Type B pancreatic cell (in vitro differentiated cells): ENCODE data around the gene VSIG4. TPM values are rescaled to one million over a fixed set of nuclear protein-coding genes. Genes with fewer than 3 reads are reported as not detected.

Experiments
- DNase-seq: peaks from one replicate; pipeline ENCODE4 v3.0.0; 2021; ENCODE audit warnings: mixed read lengths; ENCODE audit not compliant: unreplicated experiment; ENCODE audit errors: extremely low spot score
- H3K27ac Mint-ChIP-seq: 2 replicates; pipeline ENCODE4 v1.8.0; 2021; ENCODE audit warnings: mild to moderate bottlenecking, mixed read lengths
- H3K27me3 Mint-ChIP-seq: 2 replicates; pipeline ENCODE4 v1.8.0; 2021; ENCODE audit warnings: mixed read lengths
- H3K36me3 Mint-ChIP-seq: 2 replicates; pipeline ENCODE4 v1.8.0; 2021; ENCODE audit warnings: mixed read lengths
- H3K4me1 Mint-ChIP-seq: one replicate; pipeline ENCODE4 v1.8.0; 2021; ENCODE audit warnings: mixed read lengths; ENCODE audit not compliant: unreplicated experiment
- H3K4me3 Mint-ChIP-seq: 2 replicates; pipeline ENCODE4 v1.8.0; 2021; ENCODE audit warnings: mild to moderate bottlenecking, mixed read lengths
- H3K9me3 Mint-ChIP-seq: 2 replicates; pipeline ENCODE4 v1.8.0; 2021; ENCODE audit warnings: mixed read lengths
- CTCF ChIP-seq: fragments of 200-600 bp; sonication (generic); conservative IDR thresholded peaks from 2 replicates; pipeline ENCODE4 v1.5.0; 2021; ENCODE audit warnings: antibody characterized with exemption, mild to moderate bottlenecking
- total RNA-seq: library from RNA; stranded (reverse); gene quantifications from 2 replicates; pipeline ENCODE4 v1.2.1, GENCODE V29; 2021; ENCODE audit warnings: low replicate concordance

The VSIG4 gene
- total RNA-seq, 1 donor from 2014 or later: not detected

- DNase-seq: no peak
- H3K9me3 Mint-ChIP-seq: no peaks in the 10 kb centered on the region
Observed at GRCh38 chrX:66020631-66021334, 19.1 kb downstream of the VSIG4 start.

GRCh38 chrX:66019974-66020373, 19.9 kb downstream of the VSIG4 start:
- DNase-seq: no peak
- H3K4me3 Mint-ChIP-seq: no peak overlapping the region
- TF ChIP-seq CTCF: no peak
- no peak overlapping the region for H3K27ac Mint-ChIP-seq
- no peaks in the 10 kb centered on the region for H3K9me3 Mint-ChIP-seq
- no peaks in the 10 kb centered on the region for H3K27me3 Mint-ChIP-seq
- H3K36me3 Mint-ChIP-seq: no peaks in the 10 kb centered on the region
- no peaks in the 10 kb centered on the region for H3K4me1 Mint-ChIP-seq

More at GRCh38 chrX:66020631-66021334, 19.1 kb downstream of the VSIG4 start:
- Mint-ChIP-seq H3K4me3 (no peak overlapping the region), H3K36me3 (no peaks in the 10 kb centered on the region), H3K27ac (no peak overlapping the region), H3K4me1 (no peaks in the 10 kb centered on the region), H3K27me3 (no peaks in the 10 kb centered on the region)
- no peak for TF ChIP-seq CTCF

GRCh38 chrX:66019310-66019652, 20.6 kb downstream of the VSIG4 start:
- Mint-ChIP-seq H3K36me3 (no peaks in the 10 kb centered on the region), H3K27me3 (no peaks in the 10 kb centered on the region), H3K4me1 (no peaks in the 10 kb centered on the region), H3K27ac (no peak overlapping the region), H3K9me3 (no peaks in the 10 kb centered on the region), H3K4me3 (no peak overlapping the region)
- no peak for TF ChIP-seq CTCF
- DNase-seq: no peak

GRCh38 chrX:66018585-66019309, 21.1 kb downstream of the VSIG4 start:
- Mint-ChIP-seq H3K27ac (no peak overlapping the region), H3K4me1 (no peaks in the 10 kb centered on the region), H3K9me3 (no peaks in the 10 kb centered on the region), H3K36me3 (no peaks in the 10 kb centered on the region), H3K27me3 (no peaks in the 10 kb centered on the region), H3K4me3 (no peak overlapping the region)
- no peak for TF ChIP-seq CTCF
- DNase-seq: no peak

- Mint-ChIP-seq H3K4me3 (no peak overlapping the region), H3K9me3 (no peaks in the 10 kb centered on the region), H3K36me3 (no peaks in the 10 kb centered on the region), H3K27ac (no peak overlapping the region), H3K27me3 (no peaks in the 10 kb centered on the region), H3K4me1 (no peaks in the 10 kb centered on the region)
- no peak for TF ChIP-seq CTCF
- DNase-seq: no peak
Observed at GRCh38 chrX:66017659-66018170, 22.2 kb downstream of the VSIG4 start.
